Tibial nerve (tissue), 4 donors: ENCODE data around the gene L3MBTL3. TPM values are rescaled to one million over a fixed set of nuclear protein-coding genes. Genes with fewer than 3 reads are reported as not detected.
"Not testable (repeated sequence)": the region's sequence is repeated elsewhere in the genome, so short reads cannot be mapped to it uniquely, and the experiment has no call there.

Experiments
- DNase-seq, 2 donors: peaks; one replicate each; pipeline ENCODE4 v3.0.0-alpha.2; 2019; ENCODE audit warnings: low spot score in 2 of 2
- H3K27ac ChIP-seq, 4 donors: fragments of 200-600 bp; sonication (generic) in 3 of 4; one replicate each; pipeline ENCODE4 v1.5.1; 2017 to 2019; ENCODE audit warnings: mild to moderate bottlenecking in 1 of 4
- H3K27me3 ChIP-seq, 2 donors: fragments of 200-600 bp; sonication (generic) in 1 of 2; one replicate each; pipeline versions ENCODE4 v1.5.1 to v1.6.0; 2017 to 2019
- H3K36me3 ChIP-seq, 3 donors: fragments of 200-600 bp; sonication (generic); one replicate each; pipeline ENCODE4 v1.5.1; 2018 to 2019
- H3K4me1 ChIP-seq, 4 donors: fragments of 200-600 bp; sonication (generic) in 3 of 4; one replicate each; pipeline ENCODE4 v1.5.1; 2017 to 2019
- H3K4me3 ChIP-seq, 4 donors: fragments of 200-600 bp; sonication (generic) in 3 of 4; one replicate each; pipeline ENCODE4 v1.5.1; 2017 to 2019; ENCODE audit warnings: mild to moderate bottlenecking in 1 of 4, moderate library complexity in 1 of 4
- H3K9me3 ChIP-seq, 4 donors: fragments of 200-600 bp; sonication (generic) in 3 of 4; one replicate each; pipeline ENCODE4 v1.5.1; 2017 to 2019
- CTCF ChIP-seq, 5 experiments: fragments of 200-600 bp in 3 of 5; fragments of 450-650 bp in 2 of 5; sonication (generic) in 3 of 5; IDR thresholded peaks; one replicate each; pipeline ENCODE4 v1.5.1; 2016 to 2019; ENCODE audit warnings: antibody characterized with exemption in 5 of 5, mild to moderate bottlenecking in 3 of 5, moderate library complexity in 2 of 5
- EP300 ChIP-seq, 2 donors: sonication (generic); formaldehyde crosslinking; IDR thresholded peaks; one replicate each; pipeline ENCODE4 v1.6.1; 2017; ENCODE audit warnings: antibody characterized with exemption in 2 of 2, mild to moderate bottlenecking in 1 of 2
- POLR2A ChIP-seq, 2 donors: fragments of 450-650 bp; IDR thresholded peaks; one replicate each; pipeline ENCODE4 v1.6.1; 2017; ENCODE audit warnings: antibody characterized with exemption in 2 of 2, mild to moderate bottlenecking in 2 of 2, moderate library complexity in 2 of 2
- WGBS, 2 donors: methylation state at CpG; one replicate each; pipeline ENCODE4 v1.1.5; 2018; 5-methylcytosine and 5-hydroxymethylcytosine counted together
- total RNA-seq, 4 donors: library from RNA; depleted of rRNA; stranded (reverse); fragments of >200 nt; gene quantifications; one replicate each; pipeline ENCODE4 v1.1.0, GENCODE V29; 2016

The L3MBTL3 gene
- total RNA-seq, 4 donors from 2014 or later, result 12.3 to 17.3 (median 14.4) TPM

- H3K9me3 ChIP-seq, result peaks cover 0 to 18% (median 0%) of the 10 kb centered on the region in 4 donors
- no peaks in the 10 kb centered on the region for H3K36me3 ChIP-seq
- no peaks in the 10 kb centered on the region for H3K27me3 ChIP-seq
- H3K27ac ChIP-seq, result no peak overlapping the region
- DNase-seq, result no peak
- WGBS, 2 donors, result 64 to 89% methylated on average over 2 of the region's 2 CpGs
- no peak for TF ChIP-seq POLR2A (IDR thresholded peaks at IDR 0.05)
- TF ChIP-seq EP300 (IDR thresholded peaks at IDR 0.05), result no peak
- TF ChIP-seq CTCF (IDR thresholded peaks at IDR 0.05), result no peak
- no peaks in the 10 kb centered on the region for H3K4me1 ChIP-seq
- no peak overlapping the region for H3K4me3 ChIP-seq
Measured at GRCh38 chr6:130163266-130163665, 144.9 kb downstream of the L3MBTL3 start.

- no peak for DNase-seq
- H3K4me3 ChIP-seq, result no peak overlapping the region
- no peak for TF ChIP-seq POLR2A (IDR thresholded peaks at IDR 0.05)
- TF ChIP-seq EP300 (IDR thresholded peaks at IDR 0.05), result no peak
- no peak for TF ChIP-seq CTCF (IDR thresholded peaks at IDR 0.05)
- no peak overlapping the region for H3K27ac ChIP-seq
- no peaks in the 10 kb centered on the region for H3K36me3 ChIP-seq
- peaks cover 0 to 8% (median 0%) of the 10 kb centered on the region in 4 donors for H3K9me3 ChIP-seq
- no peaks in the 10 kb centered on the region for H3K27me3 ChIP-seq
- WGBS, 2 donors, result 68 to 71% methylated on average over 4 of the region's 4 CpGs
- H3K4me1 ChIP-seq, result no peaks in the 10 kb centered on the region
Measured at GRCh38 chr6:130164251-130164650, 145.9 kb downstream of the L3MBTL3 start.

- H3K27me3 ChIP-seq, result no peaks in the 10 kb centered on the region
- no peak for TF ChIP-seq EP300 (IDR thresholded peaks at IDR 0.05)
- peaks cover 0 to 21% (median 0%) of the 10 kb centered on the region in 4 donors for H3K9me3 ChIP-seq
- no peak overlapping the region for H3K4me3 ChIP-seq
- 79 to 80% methylated on average over 5 of the region's 5 CpGs for WGBS, 2 donors
- no peak for DNase-seq
- H3K4me1 ChIP-seq, result no peaks in the 10 kb centered on the region
- H3K27ac ChIP-seq, result no peak overlapping the region
- H3K36me3 ChIP-seq, result no peaks in the 10 kb centered on the region
Measured at GRCh38 chr6:130167655-130168054, 149.3 kb downstream of the L3MBTL3 start.

- H3K36me3 ChIP-seq, H3K4me3 ChIP-seq, H3K27me3 ChIP-seq, H3K4me1 ChIP-seq, DNase-seq, H3K27ac ChIP-seq: not testable (repeated sequence)
- WGBS, 2 donors, result 88 to 93% methylated on average over 4 of the region's 4 CpGs
- H3K9me3 ChIP-seq, result peaks cover 0 to 17% (median 0%) of the 10 kb centered on the region in 4 donors
Measured at GRCh38 chr6:130170160-130170559, 151.8 kb downstream of the L3MBTL3 start.

GRCh38 chr6:130173377-130174004 lies 155.1 kb downstream of the L3MBTL3 start:
- not testable (repeated sequence) for H3K27me3 ChIP-seq, H3K4me1 ChIP-seq, DNase-seq, H3K27ac ChIP-seq, H3K4me3 ChIP-seq, H3K36me3 ChIP-seq
- 79 to 87% methylated on average over 3 to 4 of the region's 4 CpGs for WGBS, 2 donors
- peaks cover 0 to 17% (median 0%) of the 10 kb centered on the region in 4 donors for H3K9me3 ChIP-seq

DNA sequence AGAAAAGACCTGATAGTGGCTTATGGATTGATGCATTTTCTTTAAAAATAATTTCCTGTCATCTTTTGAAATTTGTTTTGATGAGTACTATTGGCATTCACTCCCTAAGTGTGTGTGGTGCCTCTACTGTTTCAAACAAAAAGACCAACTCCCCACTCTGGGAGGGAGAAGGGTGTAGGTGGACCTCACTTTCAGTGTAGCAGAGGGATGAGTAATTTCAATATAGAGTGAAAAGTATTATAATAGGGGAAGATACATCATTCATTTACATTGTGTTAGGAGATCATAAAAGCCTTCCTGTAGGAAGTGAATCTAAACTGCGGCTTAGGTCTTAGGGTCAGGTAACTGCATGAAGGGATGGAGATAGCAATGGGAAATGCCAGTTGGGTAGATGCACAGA lies 158.0 kb downstream of the L3MBTL3 start:
- peaks cover 0 to 13% (median 0%) of the 10 kb centered on the region in 4 donors for H3K9me3 ChIP-seq
- WGBS, 2 donors, result 89% methylated on average over 1 of the region's 1 CpG
- H3K4me1 ChIP-seq, result no peaks in the 10 kb centered on the region
- no peak overlapping the region for H3K27ac ChIP-seq
- no peaks in the 10 kb centered on the region for H3K36me3 ChIP-seq
- no peak for DNase-seq
- H3K4me3 ChIP-seq, result no peak overlapping the region
- H3K27me3 ChIP-seq, result no peaks in the 10 kb centered on the region
- TF ChIP-seq POLR2A (IDR thresholded peaks at IDR 0.05), result no peak

DNA sequence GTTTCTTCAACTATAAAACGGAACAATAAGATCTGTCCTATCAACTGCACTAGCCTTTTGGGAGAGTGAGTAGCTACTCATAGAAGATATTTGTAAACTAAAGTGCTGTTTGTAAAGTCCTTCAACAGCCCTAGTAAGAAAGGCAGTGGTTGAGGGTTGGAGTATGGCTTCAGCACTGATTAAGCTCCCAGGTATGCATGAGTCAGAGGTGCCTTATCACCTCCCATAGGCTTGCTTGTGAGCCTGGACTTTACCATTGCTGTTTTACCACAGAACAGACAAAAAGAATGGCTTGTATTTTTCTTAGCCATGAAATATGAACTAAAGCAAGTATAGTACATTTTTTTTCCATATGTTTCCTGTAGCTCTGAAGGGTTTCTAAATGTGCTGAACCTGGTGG lies 160.3 kb downstream of the L3MBTL3 start:
- 93 to 96% methylated on average over 1 of the region's 1 CpG for WGBS, 2 donors
- TF ChIP-seq POLR2A (IDR thresholded peaks at IDR 0.05) (no peak), EP300 (IDR thresholded peaks at IDR 0.05) (no peak), CTCF (IDR thresholded peaks at IDR 0.05) (no peak)
- H3K27me3 ChIP-seq, result no peaks in the 10 kb centered on the region
- no peak for DNase-seq
- no peak overlapping the region for H3K4me3 ChIP-seq
- H3K9me3 ChIP-seq, result no peaks in the 10 kb centered on the region
- no peak overlapping the region for H3K27ac ChIP-seq
- no peaks in the 10 kb centered on the region for H3K4me1 ChIP-seq
- H3K36me3 ChIP-seq, result no peaks in the 10 kb centered on the region
